Measurements from ENCODE around the gene CPVL. TPM values are rescaled to one million over a fixed set of nuclear protein-coding genes. Genes with fewer than 3 reads are reported as not detected.

The CPVL gene
- total RNA-seq, 1 experiment from 2014 or later, result 1.1 TPM

DNA sequence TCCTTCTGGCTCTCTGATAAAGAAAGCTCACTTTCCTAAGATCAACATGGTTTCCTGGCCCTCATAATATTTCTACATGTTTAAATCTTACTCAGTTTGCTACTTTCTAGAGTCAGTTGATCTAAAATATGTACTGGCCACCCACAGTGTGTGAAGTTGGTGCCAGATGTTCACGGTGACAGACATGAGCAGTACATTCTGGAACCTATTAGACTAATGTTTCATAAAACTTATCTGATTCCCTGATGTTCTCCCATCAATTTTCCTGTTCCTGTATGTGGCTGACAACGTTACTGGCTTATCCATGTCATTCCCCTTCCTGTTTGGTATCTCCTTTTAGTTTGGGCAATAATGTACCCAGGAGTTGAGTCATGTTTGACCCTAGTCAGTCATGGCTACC lies 13.7 kb upstream of the CPVL start:
- Histone ChIP-seq H3K4me1 (ENCODE audit: control insufficient read depth, insufficient read depth, low read length) (no peaks in the 10 kb centered on the region), H3K9me3 (ENCODE audit: control insufficient read depth, insufficient read depth, low read depth, low read length) (no peaks in the 10 kb centered on the region), H3K36me3 (ENCODE audit: control insufficient read depth, insufficient read depth, low read length) (no peaks in the 10 kb centered on the region), H3K4me3 (ENCODE audit: low read depth in 2 of 2, low read length in 2 of 2) (no peak overlapping the region), H3K27ac (ENCODE audit: low read length) (no peak overlapping the region), H3K27me3 (ENCODE audit: control insufficient read depth, insufficient read depth, low read length) (peaks cover 30% of the 10 kb centered on the region)
- intact Hi-C loops (cut with micrococcal nuclease; ENCODE audit: unreplicated experiment) (no loop called here), in situ Hi-C loops (cut with HindIII; ENCODE audit: low pct_unique_long_range_greater_than_20kb, low sequenced_read_pairs) (no loop called here)
- no TSS peak for BruUV-seq (replicated peaks)
- no peak for DNase-seq (ENCODE audit: low read depth, low spot score)
- ATAC-seq, result no peak
- ChIA-PET POLR2A (no interaction called here), CTCF (no interaction called here)
- TF ChIP-seq, protein P1, sequence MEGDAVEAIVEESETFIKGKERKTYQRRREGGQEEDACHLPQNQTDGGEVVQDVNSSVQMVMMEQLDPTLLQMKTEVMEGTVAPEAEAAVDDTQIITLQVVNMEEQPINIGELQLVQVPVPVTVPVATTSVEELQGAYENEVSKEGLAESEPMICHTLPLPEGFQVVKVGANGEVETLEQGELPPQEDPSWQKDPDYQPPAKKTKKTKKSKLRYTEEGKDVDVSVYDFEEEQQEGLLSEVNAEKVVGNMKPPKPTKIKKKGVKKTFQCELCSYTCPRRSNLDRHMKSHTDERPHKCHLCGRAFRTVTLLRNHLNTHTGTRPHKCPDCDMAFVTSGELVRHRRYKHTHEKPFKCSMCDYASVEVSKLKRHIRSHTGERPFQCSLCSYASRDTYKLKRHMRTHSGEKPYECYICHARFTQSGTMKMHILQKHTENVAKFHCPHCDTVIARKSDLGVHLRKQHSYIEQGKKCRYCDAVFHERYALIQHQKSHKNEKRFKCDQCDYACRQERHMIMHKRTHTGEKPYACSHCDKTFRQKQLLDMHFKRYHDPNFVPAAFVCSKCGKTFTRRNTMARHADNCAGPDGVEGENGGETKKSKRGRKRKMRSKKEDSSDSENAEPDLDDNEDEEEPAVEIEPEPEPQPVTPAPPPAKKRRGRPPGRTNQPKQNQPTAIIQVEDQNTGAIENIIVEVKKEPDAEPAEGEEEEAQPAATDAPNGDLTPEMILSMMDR (IDR thresholded peaks at IDR 0.05), result no peak
- TF ChIP-seq POLR2AphosphoS5 (IDR thresholded peaks at IDR 0.05; ENCODE audit: low read depth, low read length) (no peak), TCF7L2 (IDR thresholded peaks at IDR 0.05; ENCODE audit: low read depth, low read length) (no peak), SIN3A (IDR thresholded peaks at IDR 0.05; ENCODE audit: borderline replicate concordance, insufficient read depth, low read depth, low read length) (no peak)
- TF ChIP-seq, protein P2, sequence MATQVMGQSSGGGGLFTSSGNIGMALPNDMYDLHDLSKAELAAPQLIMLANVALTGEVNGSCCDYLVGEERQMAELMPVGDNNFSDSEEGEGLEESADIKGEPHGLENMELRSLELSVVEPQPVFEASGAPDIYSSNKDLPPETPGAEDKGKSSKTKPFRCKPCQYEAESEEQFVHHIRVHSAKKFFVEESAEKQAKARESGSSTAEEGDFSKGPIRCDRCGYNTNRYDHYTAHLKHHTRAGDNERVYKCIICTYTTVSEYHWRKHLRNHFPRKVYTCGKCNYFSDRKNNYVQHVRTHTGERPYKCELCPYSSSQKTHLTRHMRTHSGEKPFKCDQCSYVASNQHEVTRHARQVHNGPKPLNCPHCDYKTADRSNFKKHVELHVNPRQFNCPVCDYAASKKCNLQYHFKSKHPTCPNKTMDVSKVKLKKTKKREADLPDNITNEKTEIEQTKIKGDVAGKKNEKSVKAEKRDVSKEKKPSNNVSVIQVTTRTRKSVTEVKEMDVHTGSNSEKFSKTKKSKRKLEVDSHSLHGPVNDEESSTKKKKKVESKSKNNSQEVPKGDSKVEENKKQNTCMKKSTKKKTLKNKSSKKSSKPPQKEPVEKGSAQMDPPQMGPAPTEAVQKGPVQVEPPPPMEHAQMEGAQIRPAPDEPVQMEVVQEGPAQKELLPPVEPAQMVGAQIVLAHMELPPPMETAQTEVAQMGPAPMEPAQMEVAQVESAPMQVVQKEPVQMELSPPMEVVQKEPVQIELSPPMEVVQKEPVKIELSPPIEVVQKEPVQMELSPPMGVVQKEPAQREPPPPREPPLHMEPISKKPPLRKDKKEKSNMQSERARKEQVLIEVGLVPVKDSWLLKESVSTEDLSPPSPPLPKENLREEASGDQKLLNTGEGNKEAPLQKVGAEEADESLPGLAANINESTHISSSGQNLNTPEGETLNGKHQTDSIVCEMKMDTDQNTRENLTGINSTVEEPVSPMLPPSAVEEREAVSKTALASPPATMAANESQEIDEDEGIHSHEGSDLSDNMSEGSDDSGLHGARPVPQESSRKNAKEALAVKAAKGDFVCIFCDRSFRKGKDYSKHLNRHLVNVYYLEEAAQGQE (IDR thresholded peaks at IDR 0.05; ENCODE audit: insufficient read depth in 1 of 2, low read depth in 2 of 2, low read length in 1 of 2), result no peak

DNA sequence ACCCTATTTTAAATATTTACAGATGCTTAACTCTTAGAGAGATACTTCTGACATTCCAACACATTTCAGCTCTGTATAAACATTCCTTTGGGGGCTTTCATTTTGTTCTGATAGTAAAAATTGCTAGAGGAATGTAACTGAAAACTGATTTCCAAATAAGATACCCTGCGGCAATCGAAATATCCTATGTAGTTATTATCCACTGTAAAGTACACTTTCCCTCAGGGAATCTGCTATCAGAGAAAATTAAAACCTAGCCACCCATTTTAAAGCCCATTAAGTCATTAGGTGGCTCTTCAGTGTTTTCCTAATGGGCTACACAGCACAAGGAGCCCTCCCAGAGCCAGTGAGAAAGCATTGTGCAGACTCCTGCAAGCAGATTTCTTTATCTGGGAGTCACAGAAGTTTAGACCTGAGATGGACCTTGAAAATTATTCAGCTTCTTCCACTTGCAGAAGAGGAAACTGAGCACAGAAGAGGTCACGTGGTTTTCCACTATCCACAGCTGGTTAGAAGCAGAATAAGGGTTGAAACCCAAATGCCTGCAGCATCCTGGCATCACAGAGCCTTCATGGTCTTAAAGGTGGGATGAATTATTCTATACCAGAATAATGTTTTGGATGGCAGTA lies 12.6 kb upstream of the CPVL start:
- no peaks in the 10 kb centered on the region for H3K4me1 ChIP-seq (ENCODE audit: control insufficient read depth, insufficient read depth, low read length)
- in situ Hi-C loops (cut with HindIII; ENCODE audit: low pct_unique_long_range_greater_than_20kb, low sequenced_read_pairs), result no loop called here
- POLR2A ChIA-PET, result no interaction called here
- BruUV-seq (replicated peaks), result no TSS peak
- no peak for DNase-seq (ENCODE audit: low read depth, low spot score)
- H3K27ac ChIP-seq (ENCODE audit: low read length), result no peak overlapping the region
- no peak for TF ChIP-seq SIN3A (IDR thresholded peaks at IDR 0.05; ENCODE audit: borderline replicate concordance, insufficient read depth, low read depth, low read length)
- TF ChIP-seq, protein P2 (IDR thresholded peaks at IDR 0.05; ENCODE audit: insufficient read depth in 1 of 2, low read depth in 2 of 2, low read length in 1 of 2), result no peak
- no peak for TF ChIP-seq POLR2AphosphoS5 (IDR thresholded peaks at IDR 0.05; ENCODE audit: low read depth, low read length)
- TF ChIP-seq, protein P1 (IDR thresholded peaks at IDR 0.05), result no peak
- no peak for TF ChIP-seq TCF7L2 (IDR thresholded peaks at IDR 0.05; ENCODE audit: low read depth, low read length)
- H3K9me3 ChIP-seq (ENCODE audit: control insufficient read depth, insufficient read depth, low read depth, low read length), result no peaks in the 10 kb centered on the region
- H3K36me3 ChIP-seq (ENCODE audit: control insufficient read depth, insufficient read depth, low read length), result no peaks in the 10 kb centered on the region
- no peak overlapping the region for H3K4me3 ChIP-seq (ENCODE audit: low read depth in 2 of 2, low read length in 2 of 2)
- no peak for ATAC-seq
- CTCF ChIA-PET, result no interaction called here
- peaks cover 30% of the 10 kb centered on the region for H3K27me3 ChIP-seq (ENCODE audit: control insufficient read depth, insufficient read depth, low read length)
- intact Hi-C loops (cut with micrococcal nuclease; ENCODE audit: unreplicated experiment), result no loop called here

Measured in Panc1 (cell line).